HG02642 (cell line): Measurements from ENCODE around the gene TMEM59.
"Not testable (repeated sequence)": the region's sequence is repeated elsewhere in the genome, so short reads cannot be mapped to it uniquely, and the experiment has no call there.

Experiments
- ATAC-seq: cut with Tn5 transposase; IDR thresholded peaks from one replicate; pipeline ENCODE4 v1.9.1; 2021; ENCODE audit warnings: mild to moderate bottlenecking; ENCODE audit not compliant: unreplicated experiment, poor library complexity

The TMEM59 gene

GRCh38 chr1:54014009-54014629 is 38.9 kb downstream of the TMEM59 start:
- no peak for ATAC-seq

DNA sequence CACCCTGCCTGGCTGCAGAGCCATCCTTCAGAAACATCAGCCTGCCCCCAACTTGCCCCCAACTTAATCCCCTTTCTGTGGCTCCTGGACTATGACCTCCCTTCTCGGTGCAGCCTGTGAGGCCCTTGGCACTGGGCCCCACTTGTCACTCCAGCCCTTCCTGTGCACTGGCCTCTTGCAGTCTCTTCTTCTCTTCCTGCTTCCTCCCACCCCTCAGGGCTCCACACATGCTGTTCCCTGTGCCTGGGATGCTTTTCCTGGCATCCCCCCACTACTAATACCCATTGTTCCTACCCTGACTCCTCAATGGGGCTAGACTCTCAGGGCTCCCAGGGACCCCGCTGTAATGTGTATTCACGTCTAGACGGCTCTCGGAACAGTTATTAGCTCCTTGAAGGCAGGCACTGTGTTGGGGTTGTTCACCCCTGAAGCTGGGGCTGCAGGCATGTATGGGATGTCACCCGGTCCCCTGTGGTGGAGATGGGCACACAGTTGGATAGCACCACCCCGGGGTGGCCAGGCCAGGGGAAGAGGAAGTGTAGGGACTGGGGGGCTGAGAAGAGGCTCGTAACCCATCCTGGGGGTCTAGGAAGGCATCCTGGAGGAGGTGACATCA is 39.5 kb downstream of the TMEM59 start:
- no peak for ATAC-seq

- ATAC-seq, result no peak
These were observed 40.1 kb downstream of the TMEM59 start for GRCh38 chr1:54012863-54013262.

- ATAC-seq, result no peak
These were observed 41.0 kb downstream of the TMEM59 start for GRCh38 chr1:54012008-54012325.

GRCh38 chr1:54011316-54012007 is 41.5 kb downstream of the TMEM59 start:
- ATAC-seq, result no peak

- ATAC-seq, result no peak
These were observed 42.4 kb downstream of the TMEM59 start for GRCh38 chr1:54010415-54011117.

DNA sequence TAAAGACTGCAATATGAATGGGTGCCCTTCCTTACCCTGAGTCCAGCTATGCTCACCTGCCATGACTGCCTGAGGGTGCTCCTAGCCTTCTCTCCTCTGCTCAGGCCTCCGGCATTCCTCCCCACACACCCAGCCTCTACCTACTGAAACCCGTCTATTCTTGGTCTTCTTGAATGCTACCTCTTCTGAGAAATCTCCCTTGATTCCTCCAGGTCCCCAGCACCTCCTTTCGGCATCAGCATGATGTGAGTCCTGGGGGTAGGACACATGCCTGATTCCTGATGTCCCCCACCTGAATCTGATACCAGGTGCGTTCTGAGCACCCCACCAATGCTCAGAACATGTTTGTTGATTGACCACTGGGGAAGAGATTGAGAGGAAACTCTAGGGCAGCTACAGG is 43.6 kb downstream of the TMEM59 start:
- no peak for ATAC-seq

DNA sequence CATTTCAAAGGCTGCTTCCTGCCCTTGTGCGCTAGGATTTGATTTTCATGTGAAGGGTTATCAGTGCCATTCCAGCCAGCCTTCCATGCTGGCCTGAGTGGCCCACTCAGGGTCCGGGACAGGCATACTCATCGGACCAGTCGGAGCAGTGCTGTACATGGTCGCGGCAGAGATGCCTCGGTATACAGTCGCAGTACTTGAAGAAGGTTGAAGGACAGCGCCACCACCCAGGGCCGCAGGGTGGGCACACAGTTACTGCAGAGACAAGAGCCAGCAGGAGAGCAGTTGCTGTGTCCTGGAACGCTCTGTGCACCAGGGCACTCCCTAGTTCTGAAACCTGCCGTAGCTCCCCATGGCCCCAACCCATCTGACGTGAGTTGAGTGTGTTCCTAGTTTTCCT is 44.1 kb downstream of the TMEM59 start:
- no peak for ATAC-seq

DNA sequence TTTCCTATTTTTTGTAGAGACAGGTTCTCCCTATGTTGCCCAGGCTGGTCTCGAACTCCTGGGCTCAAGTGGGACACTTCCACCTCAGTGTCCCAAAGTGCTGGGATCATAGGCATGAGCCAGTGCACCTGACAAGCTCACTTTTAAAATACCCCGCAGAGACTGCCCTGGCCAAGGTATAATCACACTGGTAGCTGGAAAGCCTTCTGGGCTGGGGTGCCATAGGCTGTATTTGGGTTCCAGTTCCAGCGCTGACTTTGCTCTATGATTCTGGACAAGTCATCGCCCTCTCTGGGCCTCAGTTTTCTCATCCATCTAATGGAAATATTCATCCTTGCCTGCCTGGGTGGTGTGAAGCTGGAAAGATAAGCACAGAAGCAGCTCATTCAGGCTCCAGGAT is 45.4 kb downstream of the TMEM59 start:
- ATAC-seq, result no peak

- ATAC-seq, result no peak
These were observed 46.5 kb downstream of the TMEM59 start for GRCh38 chr1:54006508-54006907.

DNA sequence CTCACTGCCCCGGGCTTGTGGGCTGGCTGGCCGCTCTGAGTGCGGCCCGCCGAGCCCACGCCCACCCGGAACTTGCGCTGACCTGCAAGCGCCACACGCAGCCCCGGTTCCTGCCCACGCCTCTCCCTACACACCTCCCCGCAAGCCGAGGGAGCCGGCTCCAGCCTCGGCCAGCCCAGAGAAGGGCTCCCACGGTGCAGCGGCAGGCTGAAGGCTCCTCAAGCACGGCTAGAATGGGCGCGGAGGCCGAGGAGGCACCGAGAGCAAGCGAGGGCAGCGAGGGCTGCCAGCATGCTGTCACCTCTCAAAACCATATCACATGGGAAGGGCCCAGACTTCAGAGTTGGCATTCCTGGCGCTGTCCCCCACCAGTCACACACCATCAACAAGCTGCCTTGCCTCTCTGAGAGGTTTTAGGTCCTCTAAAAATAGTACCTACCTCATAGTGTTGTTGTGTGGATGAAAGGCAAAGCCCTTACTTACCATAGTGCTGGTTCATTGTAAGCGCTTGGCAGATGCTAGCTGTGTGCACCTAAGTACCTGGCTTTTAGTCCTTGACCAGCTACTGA is 48.4 kb downstream of the TMEM59 start:
- no peak for ATAC-seq

- ATAC-seq, result not testable (repeated sequence)
These were observed 49.1 kb downstream of the TMEM59 start for GRCh38 chr1:54003750-54004480.

DNA sequence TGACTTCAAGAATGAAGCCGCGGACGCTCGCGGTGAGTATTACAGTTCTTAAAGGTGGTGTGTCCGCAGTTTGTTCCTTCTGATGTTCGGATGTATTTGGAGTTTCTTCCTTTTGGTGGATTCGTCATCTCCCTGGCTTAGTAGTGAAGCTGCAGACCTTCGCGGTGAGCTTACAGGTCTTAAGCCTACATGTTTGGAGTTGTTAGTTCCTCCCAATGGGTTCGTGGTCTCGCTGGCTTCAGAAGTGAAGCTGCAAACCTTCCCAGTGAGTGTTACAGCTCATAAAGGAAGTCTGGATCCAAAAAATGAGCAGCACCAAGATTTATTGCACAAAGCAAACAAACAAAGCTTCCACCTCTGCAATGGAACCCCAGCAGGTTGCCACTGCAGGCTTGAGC is 49.8 kb downstream of the TMEM59 start:
- ATAC-seq, result no peak

GRCh38 chr1:54002544-54003248 is 50.3 kb downstream of the TMEM59 start:
- ATAC-seq, result no peak

DNA sequence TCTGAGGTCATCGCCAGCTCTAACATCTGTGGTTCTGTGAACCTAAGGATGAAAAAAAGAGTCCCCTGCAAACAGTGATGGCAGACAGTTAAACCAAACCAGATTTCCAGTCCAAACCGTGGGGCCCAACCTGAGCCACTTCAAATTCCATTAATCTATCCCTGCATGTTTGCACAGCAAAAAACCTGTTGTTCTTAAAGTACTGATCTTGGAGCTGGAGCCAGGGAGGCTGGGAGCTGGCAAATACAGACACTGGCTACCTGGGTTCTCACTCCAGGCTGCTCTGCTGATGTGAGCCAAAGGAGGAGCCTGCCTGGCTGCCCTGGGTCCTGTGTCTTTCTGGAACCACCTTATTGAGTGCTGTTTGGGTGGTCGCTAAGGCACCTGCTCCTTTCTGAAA is 51.4 kb downstream of the TMEM59 start:
- no peak for ATAC-seq

DNA sequence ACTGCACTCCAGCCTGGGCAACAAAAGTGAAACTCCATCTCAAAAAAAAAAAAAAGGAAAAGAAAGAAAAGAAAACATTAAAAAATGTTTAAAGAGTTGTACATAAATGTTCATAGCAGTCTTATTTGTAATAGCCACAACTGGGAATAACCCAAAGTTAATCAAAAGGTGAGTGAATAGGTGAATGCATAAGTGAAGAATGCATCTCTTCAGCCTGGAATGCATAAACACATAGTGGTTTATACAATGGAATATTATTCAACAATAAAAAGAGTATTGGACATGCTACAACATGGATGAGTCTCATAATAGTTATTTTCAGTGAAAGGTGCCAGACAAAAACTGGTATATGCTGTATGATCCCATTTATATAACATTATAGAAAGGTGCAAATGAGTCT is 53.1 kb downstream of the TMEM59 start:
- no peak for ATAC-seq

- no peak for ATAC-seq
These were observed 54.8 kb downstream of the TMEM59 start for GRCh38 chr1:53998223-53998622.

DNA sequence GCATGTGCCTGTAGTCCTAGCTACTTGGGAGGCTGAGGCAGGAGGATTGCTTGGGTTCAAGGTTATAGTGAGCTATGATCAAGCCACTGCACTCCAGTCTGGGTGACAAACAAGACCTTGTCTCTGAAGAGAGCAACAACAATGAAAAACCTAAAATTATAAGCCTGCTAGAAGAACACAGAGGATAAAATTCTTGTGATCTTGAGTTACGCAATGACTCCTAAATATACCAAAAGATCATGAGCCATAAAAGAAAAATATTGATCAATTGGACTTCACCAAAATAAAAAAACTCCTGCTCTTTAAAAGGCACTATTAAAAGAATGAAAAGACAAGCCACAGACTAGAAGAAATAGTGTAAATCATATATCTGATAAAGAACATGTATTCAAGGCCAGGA is 57.3 kb downstream of the TMEM59 start:
- ATAC-seq, result no peak

DNA sequence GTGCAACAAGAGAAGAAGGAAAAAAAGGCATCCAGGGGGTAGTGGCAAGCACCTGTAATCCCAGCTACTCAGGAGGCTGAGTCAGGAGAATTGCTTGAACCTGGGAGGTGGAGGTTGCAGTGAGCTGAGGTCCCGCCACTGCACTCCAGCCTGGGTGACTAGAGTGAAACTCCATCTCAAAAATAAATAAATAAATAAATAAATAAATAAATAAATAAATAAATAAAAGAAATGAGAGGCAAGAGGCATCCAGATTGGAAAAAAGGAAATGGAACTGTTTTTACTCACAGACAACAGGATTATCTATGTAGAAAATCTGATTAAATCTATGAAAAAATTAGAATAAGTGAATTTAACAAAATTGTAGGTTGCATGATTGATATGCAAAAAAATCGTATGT is 58.5 kb downstream of the TMEM59 start:
- not testable (repeated sequence) for ATAC-seq
